ENCODE data around the gene KPNA6.

KPNA6 gene

GRCh38 chr1:32186491-32186890 is 78.6 kb downstream of the KPNA6 start:
- Histone ChIP-seq H3K4me1 (ENCODE audit: insufficient read depth, low read length) (peaks cover 50% of the 10 kb centered on the region), H3K9me3 (ENCODE audit: insufficient read depth, low read length, severe bottlenecking) (no peaks in the 10 kb centered on the region), H3K4me3 (ENCODE audit: low read depth in 1 of 2, low read length in 2 of 2) (no peak overlapping the region), H4K20me1 (ENCODE audit: insufficient read depth, low read length) (peaks cover 34% of the 10 kb centered on the region), H3K27ac (ENCODE audit: low read length) (peak overlapping the region; percentile 45), H3K36me3 (ENCODE audit: insufficient read depth, low read length) (peaks cover 91% of the 10 kb centered on the region), H3K4me2 (ENCODE audit: insufficient read depth, low read length) (peak overlapping the region; percentile 10; the same call in 1 of the 2 replicates), H2AFZ (ENCODE audit: low read depth, low read length) (no peak overlapping the region), H3K79me2 (ENCODE audit: insufficient read depth, low read length) (peaks cover 69% of the 10 kb centered on the region), H3K27me3 (ENCODE audit: insufficient read depth, low read length, poor library complexity) (no peaks in the 10 kb centered on the region), H3K9ac (ENCODE audit: low read depth, low read length) (peak overlapping the region; percentile 22)
- peak; percentile 18; the same call in 2 of the 3 replicates for ATAC-seq (ENCODE audit: insufficient read depth, low read depth)
- DNase-seq = no peak
- TF ChIP-seq CTCF (IDR thresholded peaks at IDR 0.05; ENCODE audit: borderline replicate concordance, extremely low read depth, low read length, poor library complexity, severe bottlenecking) (no peak), EZH2 (IDR thresholded peaks at IDR 0.05; ENCODE audit: borderline replicate concordance, low read depth, low read length, severe bottlenecking) (no peak)

GRCh38 chr1:32187850-32188249 is 80.0 kb downstream of the KPNA6 start:
- H3K36me3 ChIP-seq (ENCODE audit: insufficient read depth, low read length) = peaks cover 91% of the 10 kb centered on the region

GRCh38 chr1:32192220-32192948 is 84.5 kb downstream of the KPNA6 start:
- Histone ChIP-seq H3K9ac (ENCODE audit: low read depth, low read length) (no peak overlapping the region), H3K4me3 (ENCODE audit: low read depth in 1 of 2, low read length in 2 of 2) (no peak overlapping the region), H3K27ac (ENCODE audit: low read length) (no peak overlapping the region), H3K79me2 (ENCODE audit: insufficient read depth, low read length) (peaks cover 16% of the 10 kb centered on the region), H3K4me2 (ENCODE audit: insufficient read depth, low read length) (no peak overlapping the region), H3K9me3 (ENCODE audit: insufficient read depth, low read length, severe bottlenecking) (no peaks in the 10 kb centered on the region), H3K27me3 (ENCODE audit: insufficient read depth, low read length, poor library complexity) (no peaks in the 10 kb centered on the region), H3K36me3 (ENCODE audit: insufficient read depth, low read length) (peaks cover 100% of the 10 kb centered on the region), H3K4me1 (ENCODE audit: insufficient read depth, low read length) (peaks cover 30% of the 10 kb centered on the region), H2AFZ (ENCODE audit: low read depth, low read length) (no peak overlapping the region), H4K20me1 (ENCODE audit: insufficient read depth, low read length) (peaks cover 66% of the 10 kb centered on the region)
- ATAC-seq (ENCODE audit: insufficient read depth, low read depth) (no peak), DNase-seq (no peak)
- TF ChIP-seq CTCF (IDR thresholded peaks at IDR 0.05; ENCODE audit: borderline replicate concordance, extremely low read depth, low read length, poor library complexity, severe bottlenecking) = no peak
- no peak for TF ChIP-seq EZH2 (IDR thresholded peaks at IDR 0.05; ENCODE audit: borderline replicate concordance, low read depth, low read length, severe bottlenecking)

More at GRCh38 chr1:32187850-32188249, 80.0 kb downstream of the KPNA6 start:
- Histone ChIP-seq H3K4me1 (ENCODE audit: insufficient read depth, low read length) (peaks cover 41% of the 10 kb centered on the region), H3K4me2 (ENCODE audit: insufficient read depth, low read length) (no peak overlapping the region), H3K9ac (ENCODE audit: low read depth, low read length) (no peak overlapping the region), H3K4me3 (ENCODE audit: low read depth in 1 of 2, low read length in 2 of 2) (no peak overlapping the region), H2AFZ (ENCODE audit: low read depth, low read length) (no peak overlapping the region), H3K27ac (ENCODE audit: low read length) (no peak overlapping the region), H3K9me3 (ENCODE audit: insufficient read depth, low read length, severe bottlenecking) (no peaks in the 10 kb centered on the region), H3K79me2 (ENCODE audit: insufficient read depth, low read length) (peaks cover 55% of the 10 kb centered on the region), H4K20me1 (ENCODE audit: insufficient read depth, low read length) (peaks cover 42% of the 10 kb centered on the region), H3K27me3 (ENCODE audit: insufficient read depth, low read length, poor library complexity) (no peaks in the 10 kb centered on the region)
- TF ChIP-seq CTCF (IDR thresholded peaks at IDR 0.05; ENCODE audit: borderline replicate concordance, extremely low read depth, low read length, poor library complexity, severe bottlenecking) = no peak
- no peak for TF ChIP-seq EZH2 (IDR thresholded peaks at IDR 0.05; ENCODE audit: borderline replicate concordance, low read depth, low read length, severe bottlenecking)
- ATAC-seq (ENCODE audit: insufficient read depth, low read depth) (no peak), DNase-seq (no peak)
